Hepatocyte (in vitro differentiated cells): ENCODE measurements around the gene EEF2KMT.

Source experiments
- EZH2 ChIP-seq: fragments of 200-600 bp; sonication (generic); IDR thresholded peaks from 2 replicates; pipeline ENCODE4 v1.6.1; 2016; ENCODE audit warnings: antibody characterized with exemption, mild to moderate bottlenecking, borderline replicate concordance
- EZH2phosphoT487 ChIP-seq: fragments of 200-600 bp; sonication (generic); IDR thresholded peaks from one replicate; pipeline ENCODE4 v1.6.1; 2018; ENCODE audit warnings: antibody characterized with exemption, mild to moderate bottlenecking, low read depth, moderate library complexity; ENCODE audit not compliant: unreplicated experiment, severe bottlenecking
- TF ChIP-seq, protein P1 (sequence below): fragments of 200-600 bp; sonication (generic); IDR thresholded peaks from 2 replicates; pipeline ENCODE4 v1.5.1; 2016; ENCODE audit warnings: antibody characterized with exemption, mild to moderate bottlenecking; ENCODE audit not compliant: poor library complexity

DNA sequence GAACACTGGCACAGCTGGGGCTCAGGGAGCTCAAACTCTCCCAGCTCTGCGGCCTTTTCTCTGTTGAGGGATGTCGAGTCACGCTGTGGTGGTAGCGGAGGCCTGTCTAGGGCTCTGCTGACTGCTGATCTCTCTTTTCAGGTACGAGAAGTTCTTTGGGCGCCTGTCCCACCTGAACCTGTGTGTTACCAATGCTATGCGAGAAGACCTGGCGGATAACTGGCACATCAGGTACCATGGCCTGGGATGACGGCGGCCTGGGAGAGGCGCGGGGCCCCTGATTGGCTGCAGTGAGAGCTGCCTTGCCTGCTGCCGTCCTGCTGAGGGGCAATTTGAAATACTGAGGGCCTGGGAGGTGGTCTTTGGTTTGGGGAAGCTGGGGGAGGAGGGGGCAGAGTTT, 20.3 kb downstream of the EEF2KMT start:
- TF ChIP-seq EZH2 (no peak), EZH2phosphoT487 (no peak)
- TF ChIP-seq, protein P1, sequence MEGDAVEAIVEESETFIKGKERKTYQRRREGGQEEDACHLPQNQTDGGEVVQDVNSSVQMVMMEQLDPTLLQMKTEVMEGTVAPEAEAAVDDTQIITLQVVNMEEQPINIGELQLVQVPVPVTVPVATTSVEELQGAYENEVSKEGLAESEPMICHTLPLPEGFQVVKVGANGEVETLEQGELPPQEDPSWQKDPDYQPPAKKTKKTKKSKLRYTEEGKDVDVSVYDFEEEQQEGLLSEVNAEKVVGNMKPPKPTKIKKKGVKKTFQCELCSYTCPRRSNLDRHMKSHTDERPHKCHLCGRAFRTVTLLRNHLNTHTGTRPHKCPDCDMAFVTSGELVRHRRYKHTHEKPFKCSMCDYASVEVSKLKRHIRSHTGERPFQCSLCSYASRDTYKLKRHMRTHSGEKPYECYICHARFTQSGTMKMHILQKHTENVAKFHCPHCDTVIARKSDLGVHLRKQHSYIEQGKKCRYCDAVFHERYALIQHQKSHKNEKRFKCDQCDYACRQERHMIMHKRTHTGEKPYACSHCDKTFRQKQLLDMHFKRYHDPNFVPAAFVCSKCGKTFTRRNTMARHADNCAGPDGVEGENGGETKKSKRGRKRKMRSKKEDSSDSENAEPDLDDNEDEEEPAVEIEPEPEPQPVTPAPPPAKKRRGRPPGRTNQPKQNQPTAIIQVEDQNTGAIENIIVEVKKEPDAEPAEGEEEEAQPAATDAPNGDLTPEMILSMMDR: no peak
